ENCODE results near the gene CTDSP2. TPM values are rescaled to one million over a fixed set of nuclear protein-coding genes. Genes with fewer than 3 reads are reported as not detected.

The CTDSP2 gene
- total RNA-seq, 6 donors from 2014 or later = 153 to 226 (median 175) TPM

DNA sequence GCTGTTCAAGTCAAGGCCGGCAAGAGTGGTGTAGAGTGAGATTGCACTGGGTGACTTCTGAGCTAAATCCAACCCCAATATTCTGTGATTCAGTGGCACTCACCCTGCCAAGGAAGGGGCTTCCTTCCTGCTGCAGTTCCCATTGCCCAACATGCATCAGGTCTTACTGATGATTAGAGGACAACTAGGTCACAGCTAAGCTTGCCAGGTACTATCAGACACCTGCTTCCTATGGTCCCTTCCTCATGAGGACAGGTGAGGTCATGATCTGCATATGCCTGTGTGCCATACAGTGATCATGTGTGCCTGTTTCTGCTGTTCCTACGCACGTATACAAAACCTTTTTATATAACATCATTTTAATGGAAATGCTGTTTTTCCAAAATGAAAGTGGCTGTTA is 1.7 kb upstream of the CTDSP2 start:
- Histone ChIP-seq H3K4me1 (peaks cover 30 to 45% (median 36%) of the 10 kb centered on the region in 4 donors), H3K27ac (peak overlapping the region in 2 of 4 donors; percentile 52 to 100), H3K36me3 (peaks cover 0 to 4% (median 0%) of the 10 kb centered on the region in 4 donors), H3K9me3 (no peaks in the 10 kb centered on the region), H3K27me3 (no peaks in the 10 kb centered on the region), H3K4me3 (no peak overlapping the region)
- DNase-seq = no peak
- TF ChIP-seq, protein P1, sequence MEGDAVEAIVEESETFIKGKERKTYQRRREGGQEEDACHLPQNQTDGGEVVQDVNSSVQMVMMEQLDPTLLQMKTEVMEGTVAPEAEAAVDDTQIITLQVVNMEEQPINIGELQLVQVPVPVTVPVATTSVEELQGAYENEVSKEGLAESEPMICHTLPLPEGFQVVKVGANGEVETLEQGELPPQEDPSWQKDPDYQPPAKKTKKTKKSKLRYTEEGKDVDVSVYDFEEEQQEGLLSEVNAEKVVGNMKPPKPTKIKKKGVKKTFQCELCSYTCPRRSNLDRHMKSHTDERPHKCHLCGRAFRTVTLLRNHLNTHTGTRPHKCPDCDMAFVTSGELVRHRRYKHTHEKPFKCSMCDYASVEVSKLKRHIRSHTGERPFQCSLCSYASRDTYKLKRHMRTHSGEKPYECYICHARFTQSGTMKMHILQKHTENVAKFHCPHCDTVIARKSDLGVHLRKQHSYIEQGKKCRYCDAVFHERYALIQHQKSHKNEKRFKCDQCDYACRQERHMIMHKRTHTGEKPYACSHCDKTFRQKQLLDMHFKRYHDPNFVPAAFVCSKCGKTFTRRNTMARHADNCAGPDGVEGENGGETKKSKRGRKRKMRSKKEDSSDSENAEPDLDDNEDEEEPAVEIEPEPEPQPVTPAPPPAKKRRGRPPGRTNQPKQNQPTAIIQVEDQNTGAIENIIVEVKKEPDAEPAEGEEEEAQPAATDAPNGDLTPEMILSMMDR (IDR thresholded peaks at IDR 0.05) = no peak
- no peak for TF ChIP-seq EP300 (IDR thresholded peaks at IDR 0.05)
- TF ChIP-seq POLR2A (IDR thresholded peaks at IDR 0.05) = no peak
- TF ChIP-seq POLR2AphosphoS5 (IDR thresholded peaks at IDR 0.05) = no peak
- 86 to 90% methylated on average over 3 of the region's 3 CpGs for WGBS, 2 donors
- ATAC-seq (ENCODE audit: low FRiP score in 2 of 2) = no peak

DNA sequence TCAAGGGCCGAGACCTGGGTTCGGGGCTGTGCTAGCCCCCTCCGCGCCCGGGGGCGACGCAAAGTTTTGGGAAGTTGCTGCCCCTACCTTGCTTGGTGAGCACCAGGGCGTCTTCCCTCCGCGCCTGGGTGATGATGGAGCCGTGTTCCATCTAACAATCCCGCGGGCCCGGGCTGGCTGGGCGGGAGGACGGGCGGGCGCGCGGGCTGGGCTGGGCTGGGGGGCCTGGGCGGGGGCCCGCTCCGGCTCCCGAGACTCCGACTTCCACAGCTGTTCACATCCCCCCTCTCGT is 298 bp downstream of the CTDSP2 start:
- WGBS, 2 donors = 0% methylated on average over 2 to 10 of the region's 26 CpGs
- no peak for TF ChIP-seq EP300 (IDR thresholded peaks at IDR 0.05)
- TF ChIP-seq POLR2A (IDR thresholded peaks at IDR 0.05) = no peak
- TF ChIP-seq, protein P1 (IDR thresholded peaks at IDR 0.05) = no peak
- TF ChIP-seq POLR2AphosphoS5 (IDR thresholded peaks at IDR 0.05) = no peak
- H3K27me3 ChIP-seq = no peaks in the 10 kb centered on the region

DNA sequence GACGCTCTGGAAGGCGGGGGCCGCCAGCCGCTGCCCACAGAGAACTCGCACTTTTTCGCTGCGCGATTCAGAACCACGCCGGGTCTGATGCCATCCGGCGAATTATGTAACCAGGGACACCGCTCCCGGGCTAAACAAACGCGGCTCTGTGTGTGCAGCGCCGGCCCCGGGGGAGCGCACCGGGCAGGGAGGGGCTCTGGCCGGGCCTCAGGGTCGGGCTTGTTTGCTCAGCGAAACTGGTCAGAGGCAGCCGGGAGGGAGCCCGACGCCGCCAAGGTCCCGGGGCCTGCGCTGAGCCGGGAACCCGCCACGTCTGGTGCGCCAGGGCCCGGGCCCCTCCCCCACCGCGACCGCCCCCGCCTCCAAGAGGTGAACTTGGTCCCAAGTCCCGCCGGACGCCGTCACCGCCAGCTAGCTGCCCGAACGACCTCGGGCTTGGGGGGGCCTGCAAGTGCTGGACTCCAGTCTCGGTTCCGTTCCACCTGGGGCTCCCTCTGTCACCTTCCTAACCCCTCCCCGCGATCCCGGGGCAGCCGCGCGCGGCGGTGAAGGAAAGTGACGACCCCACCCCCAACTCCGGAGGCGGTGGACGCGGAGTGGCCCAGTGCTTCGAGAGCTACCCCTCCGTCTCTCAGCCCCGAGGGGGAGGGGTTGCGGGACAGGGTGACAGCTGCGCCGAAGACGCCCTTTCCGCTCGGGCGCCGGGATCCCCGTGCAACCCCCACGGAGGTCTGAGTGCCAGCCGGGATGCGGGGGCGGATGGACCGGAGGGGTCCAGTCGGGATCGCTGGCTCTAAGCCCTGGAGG is 848 bp downstream of the CTDSP2 start:
- Histone ChIP-seq H3K4me3 (peak overlapping the region; percentile 69 to 97 (median 96)), H3K9me3 (no peaks in the 10 kb centered on the region), H3K27ac (peak overlapping the region; percentile 98 to 100 (median 100)), H3K36me3 (peaks cover 0 to 4% (median 0%) of the 10 kb centered on the region in 4 donors), H3K27me3 (no peaks in the 10 kb centered on the region), H3K4me1 (peaks cover 42 to 53% (median 45%) of the 10 kb centered on the region in 4 donors)
- TF ChIP-seq EP300 (IDR thresholded peaks at IDR 0.05) (no peak), POLR2A (IDR thresholded peaks at IDR 0.05) (peak in 2 of 4 donors; percentile 39 to 52), POLR2AphosphoS5 (IDR thresholded peaks at IDR 0.05) (peak; percentile 70 to 71)
- TF ChIP-seq, protein P1 (IDR thresholded peaks at IDR 0.05) = peak in 1 of 6 experiments; percentile 7
- ATAC-seq (ENCODE audit: low FRiP score in 2 of 2) (peak; percentile 55 to 58), DNase-seq (peak; percentile 75 to 95)
- WGBS, 2 donors = 2% methylated on average over 41 of the region's 81 CpGs; no CpG with 5 or more reads in 1 of the 2 donors

More for the DNA sequence above, 298 bp downstream of the CTDSP2 start:
- ATAC-seq (ENCODE audit: low FRiP score in 2 of 2) (peak in 1 of 2 donors; percentile 29), DNase-seq (no peak)
- Histone ChIP-seq H3K9me3 (no peaks in the 10 kb centered on the region), H3K27ac (peak overlapping the region; percentile 98 to 100 (median 100)), H3K4me3 (peak overlapping the region; percentile 69 to 97 (median 96)), H3K4me1 (peaks cover 37 to 47% (median 40%) of the 10 kb centered on the region in 4 donors), H3K36me3 (peaks cover 0 to 4% (median 0%) of the 10 kb centered on the region in 4 donors)

DNA sequence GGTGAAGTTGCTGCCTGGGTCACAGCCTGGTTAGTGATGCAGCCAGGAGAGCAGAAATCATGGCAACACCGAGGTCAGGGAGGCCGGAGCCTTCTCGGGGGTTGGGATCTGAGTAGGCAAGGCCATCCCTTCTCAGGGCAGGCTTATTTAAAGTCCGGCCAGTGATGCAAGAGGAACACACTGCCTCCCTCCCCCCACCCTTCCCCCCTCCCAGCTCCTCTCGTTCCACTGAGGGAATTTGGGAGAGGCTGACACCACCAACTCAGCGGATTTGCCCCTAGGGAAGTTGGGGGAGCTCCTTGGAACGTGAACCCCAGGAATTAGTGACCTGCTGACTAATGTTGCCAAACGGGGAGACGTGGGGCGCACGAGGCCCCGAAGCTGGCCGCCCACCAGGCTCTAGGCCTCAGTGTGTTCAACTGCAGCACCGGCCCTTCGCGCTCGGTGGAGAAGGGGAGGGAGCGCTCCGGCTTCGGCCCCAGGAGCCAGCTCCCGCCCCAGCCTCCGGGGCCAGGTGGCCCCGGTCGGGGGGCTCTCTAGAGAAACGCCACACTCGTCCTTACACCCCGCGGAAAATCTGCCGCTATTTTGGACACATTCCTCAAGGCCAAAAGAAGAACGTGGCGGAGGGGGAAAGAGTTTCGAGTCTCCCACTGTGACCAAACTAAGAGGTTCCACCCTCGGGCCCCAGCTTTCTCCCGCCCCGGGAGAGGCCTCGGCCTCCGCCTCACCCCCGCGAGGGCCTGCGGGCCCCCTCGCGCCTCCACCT is 1.6 kb downstream of the CTDSP2 start:
- Histone ChIP-seq H3K4me1 (peaks cover 50 to 58% (median 53%) of the 10 kb centered on the region in 4 donors), H3K9me3 (no peaks in the 10 kb centered on the region), H3K27me3 (no peaks in the 10 kb centered on the region), H3K36me3 (peaks cover 0 to 4% (median 0%) of the 10 kb centered on the region in 4 donors), H3K27ac (peak overlapping the region; percentile 98 to 100 (median 100)), H3K4me3 (peak overlapping the region; percentile 69 to 97 (median 96))
- TF ChIP-seq EP300 (IDR thresholded peaks at IDR 0.05) (peak in 1 of 4 donors; percentile 16), POLR2AphosphoS5 (IDR thresholded peaks at IDR 0.05) (peak; percentile 62 to 82), POLR2A (IDR thresholded peaks at IDR 0.05) (peak in 2 of 4 donors; percentile 19 to 56)
- TF ChIP-seq, protein P1 (IDR thresholded peaks at IDR 0.05) = no peak
- DNase-seq = peak; percentile 84 to 87
- ATAC-seq (ENCODE audit: low FRiP score in 2 of 2) = peak; percentile 34 to 56
- WGBS, 2 donors = 0% methylated on average over 10 to 32 of the region's 42 CpGs

Measured in upper lobe of left lung (tissue), 6 donors.